Spleen (tissue), 11 donors: ENCODE measurements around the gene C2CD2L. TPM values are rescaled to one million over a fixed set of nuclear protein-coding genes. Genes with fewer than 3 reads are reported as not detected.

Source experiments
- DNase-seq: peaks from one replicate; pipeline ENCODE4 v3.0.0-alpha.2; 2020
- H3K27ac ChIP-seq, 8 donors: fragments of 200-600 bp; sonication (generic) in 7 of 8; 1 replicate in 4 of 8; 2 replicates in 4 of 8; pipeline versions ENCODE4 v1.5.0 to v1.8.0; 2016 to 2021; ENCODE audit warnings: inconsistent platforms in 4 of 8, mild to moderate bottlenecking in 4 of 8, moderate library complexity in 1 of 8
- H3K27me3 ChIP-seq, 7 donors: fragments of 200-600 bp; sonication (generic) in 6 of 7; replicated peaks in 1 of 7; 1 replicate in 4 of 7; 2 replicates in 3 of 7; pipeline versions ENCODE4 v1.5.0 to v1.8.0; 2016 to 2021; ENCODE audit warnings: inconsistent platforms in 3 of 7, mild to moderate bottlenecking in 1 of 7
- H3K36me3 ChIP-seq, 6 donors: fragments of 200-600 bp; sonication (generic) in 5 of 6; 1 replicate in 4 of 6; 2 replicates in 2 of 6; pipeline versions ENCODE4 v1.5.0 to v1.8.0; 2016 to 2021; ENCODE audit warnings: inconsistent platforms in 2 of 6
- H3K4me1 ChIP-seq, 6 donors: fragments of 200-600 bp; sonication (generic) in 5 of 6; 1 replicate in 3 of 6; 2 replicates in 3 of 6; pipeline versions ENCODE4 v1.5.0 to v1.8.0; 2016 to 2021; ENCODE audit warnings: inconsistent platforms in 3 of 6
- H3K4me3 ChIP-seq, 8 donors: fragments of 200-600 bp; sonication (generic) in 7 of 8; 1 replicate in 4 of 8; 2 replicates in 4 of 8; pipeline versions ENCODE4 v1.5.0 to v1.8.0; 2016 to 2021; ENCODE audit warnings: inconsistent platforms in 4 of 8, mild to moderate bottlenecking in 4 of 8, moderate library complexity in 2 of 8
- H3K9me3 ChIP-seq, 8 donors: fragments of 200-600 bp; sonication (generic) in 7 of 8; 1 replicate in 4 of 8; 2 replicates in 4 of 8; pipeline versions ENCODE4 v1.5.0 to v1.8.0; 2016 to 2021; ENCODE audit warnings: inconsistent platforms in 4 of 8
- POLR2A ChIP-seq, 3 donors: fragments of 450-650 bp; IDR thresholded peaks; one replicate each; pipeline ENCODE4 v1.5.1; 2017; ENCODE audit warnings: antibody characterized with exemption in 3 of 3, mild to moderate bottlenecking in 1 of 3
- POLR2AphosphoS5 ChIP-seq, 3 donors: sonication (generic); formaldehyde crosslinking; IDR thresholded peaks; one replicate each; pipeline ENCODE4 v1.5.1; 2017; ENCODE audit warnings: antibody characterized with exemption in 3 of 3
- WGBS, 5 donors: extraction: QIAGEN DNeasy Blood & Tissue Kit in 3 of 5; methylation state at CpG; one replicate each; pipeline versions ENCODE4 v1.1.5 to v1.1.7; 2013 to 2018; 5-methylcytosine and 5-hydroxymethylcytosine counted together
- intact Hi-C: fragments of 100-400 bp; cut with DNase I; formaldehyde crosslinking; loops from one replicate; pipeline ENCODE4 v1.15.0; 2023; ENCODE audit warnings: low total_unique reads
- polyA plus RNA-seq, 3 donors: library from polyadenylated mRNA; stranded (reverse); fragments of 200-250 nt; gene quantifications; one replicate each; pipeline ENCODE4 v1.2.1, GENCODE V29; 2013
- total RNA-seq, 7 donors: library from RNA; depleted of rRNA in 3 of 7; stranded (reverse); fragments of >200 nt in 3 of 7; fragmentation: NEBNext Ultra II Directional in 4 of 7; extraction: Animal tissue kit (Norgen Biotek cat#: 25700) in 4 of 7; gene quantifications; one replicate each; pipeline versions ENCODE4 v1.1.0 to v1.2.1, GENCODE V29; 2016 to 2021
- TF ChIP-seq, protein P1 (sequence below), 11 experiments: fragments of 200-600 bp in 7 of 11; fragments of 450-650 bp in 4 of 11; sonication (generic) in 4 of 11; IDR thresholded peaks in 8 of 11; conservative IDR thresholded peaks in 3 of 11; 1 replicate in 7 of 11; 2 replicates in 4 of 11; pipeline versions ENCODE4 v1.4.0 to v1.8.0; 2016 to 2021; ENCODE audit warnings: antibody characterized with exemption in 11 of 11, inconsistent platforms in 4 of 11, mild to moderate bottlenecking in 1 of 11
- donor health status: healthy with polysubstance abuse.
- donor health status: DM: no; HTN: no; CAD: no; lungs with moderate emphysema.
- donor health status: DM: no; HTN: no; CAD: no.
- donor health status: Bipolar disorder and iron deficiency.
- donor health status: healthy.
- donor health status: DM: no; HTN: no; CAD: no.
- donor health status: DM: yes; HTN: yes; CAD: no.

Gene C2CD2L
- total and polyA plus RNA-seq, 10 donors, result 5.8 to 19.6 (median 15.7) TPM

GRCh38 chr11:119167933-119168332 lies 60.8 kb downstream of the C2CD2L start:
- Histone ChIP-seq H3K4me1 (peaks cover 3 to 31% (median 17%) of the 10 kb centered on the region in 6 donors), H3K4me3 (peak overlapping the region in 1 of 8 donors; percentile 94), H3K27me3 (no peaks in the 10 kb centered on the region), H3K27ac (peak overlapping the region in 7 of 8 donors; percentile 91 to 99 (median 95)), H3K36me3 (peaks cover 0 to 10% (median 0%) of the 10 kb centered on the region in 6 donors), H3K9me3 (no peaks in the 10 kb centered on the region)
- intact Hi-C loops, result no loop called here
- 68 to 81% (median 73%) methylated on average over 6 of the region's 6 CpGs for WGBS, 5 donors
- no peak for DNase-seq
- TF ChIP-seq POLR2AphosphoS5 (IDR thresholded peaks at IDR 0.05), result no peak
- TF ChIP-seq, protein P1, sequence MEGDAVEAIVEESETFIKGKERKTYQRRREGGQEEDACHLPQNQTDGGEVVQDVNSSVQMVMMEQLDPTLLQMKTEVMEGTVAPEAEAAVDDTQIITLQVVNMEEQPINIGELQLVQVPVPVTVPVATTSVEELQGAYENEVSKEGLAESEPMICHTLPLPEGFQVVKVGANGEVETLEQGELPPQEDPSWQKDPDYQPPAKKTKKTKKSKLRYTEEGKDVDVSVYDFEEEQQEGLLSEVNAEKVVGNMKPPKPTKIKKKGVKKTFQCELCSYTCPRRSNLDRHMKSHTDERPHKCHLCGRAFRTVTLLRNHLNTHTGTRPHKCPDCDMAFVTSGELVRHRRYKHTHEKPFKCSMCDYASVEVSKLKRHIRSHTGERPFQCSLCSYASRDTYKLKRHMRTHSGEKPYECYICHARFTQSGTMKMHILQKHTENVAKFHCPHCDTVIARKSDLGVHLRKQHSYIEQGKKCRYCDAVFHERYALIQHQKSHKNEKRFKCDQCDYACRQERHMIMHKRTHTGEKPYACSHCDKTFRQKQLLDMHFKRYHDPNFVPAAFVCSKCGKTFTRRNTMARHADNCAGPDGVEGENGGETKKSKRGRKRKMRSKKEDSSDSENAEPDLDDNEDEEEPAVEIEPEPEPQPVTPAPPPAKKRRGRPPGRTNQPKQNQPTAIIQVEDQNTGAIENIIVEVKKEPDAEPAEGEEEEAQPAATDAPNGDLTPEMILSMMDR (IDR thresholded peaks at IDR 0.05 in 8 of 11, conservative IDR thresholded peaks at IDR 0.05 in 3 of 11), result no peak
- no peak for TF ChIP-seq POLR2A (IDR thresholded peaks at IDR 0.05)

Other genes starting within 250 kb of the C2CD2L start
- 10 to 100 TPM; 25.0 to 66.6 (median 33.2) TPM for gene CXCR5, start 223.5 kb upstream of the C2CD2L start, total RNA-seq
- 10 to 100 TPM; 35.4 to 50.7 (median 39.6) TPM for gene CXCR5, start 223.5 kb upstream of the C2CD2L start, polyA plus RNA-seq
- 10 to 100 TPM; 19.8 to 58.0 (median 39.0) TPM for gene BCL9L, start 181.4 kb upstream of the C2CD2L start, total RNA-seq
- gene BCL9L, start 181.4 kb upstream of the C2CD2L start, polyA plus RNA-seq, result 10 to 100 TPM in 1 of 3 donors, 1 to 10 TPM in 2; 2.5 to 14.2 (median 2.6) TPM
- not detected for gene UPK2, start 151.0 kb upstream of the C2CD2L start, total RNA-seq
- under 1 TPM in 2 of 3 donors, not detected in 1; 0.09 to 0.13 TPM for gene UPK2, start 151.0 kb upstream of the C2CD2L start, polyA plus RNA-seq
- not detected for gene FOXR1, start 135.6 kb upstream of the C2CD2L start, total RNA-seq
- gene FOXR1, start 135.6 kb upstream of the C2CD2L start, polyA plus RNA-seq, result not detected
- 10 to 100 TPM; 39.2 to 86.2 (median 66.7) TPM for gene CENATAC, start 109.2 kb upstream of the C2CD2L start, total RNA-seq
- gene CENATAC, start 109.2 kb upstream of the C2CD2L start, polyA plus RNA-seq, result 10 to 100 TPM; 27.0 to 80.8 (median 44.1) TPM
- gene RPS25, start 89.0 kb upstream of the C2CD2L start, total RNA-seq, result 1,000 to 10,000 TPM in 6 of 7 donors, 100 to 1,000 TPM in 1; 945 to 1,264 (median 1,141) TPM
- 1,000 to 10,000 TPM; 4,407 to 5,214 (median 4,978) TPM for gene RPS25, start 89.0 kb upstream of the C2CD2L start, polyA plus RNA-seq
- gene TRAPPC4, start 88.6 kb upstream of the C2CD2L start, total RNA-seq, result 10 to 100 TPM; 43.0 to 61.8 (median 54.4) TPM
- 10 to 100 TPM; 33.1 to 53.0 (median 47.6) TPM for gene TRAPPC4, start 88.6 kb upstream of the C2CD2L start, polyA plus RNA-seq
- gene SLC37A4, start 76.5 kb upstream of the C2CD2L start, total RNA-seq, result 10 to 100 TPM in 6 of 7 donors, 1 to 10 TPM in 1; 9.9 to 26.0 (median 15.9) TPM
- gene SLC37A4, start 76.5 kb upstream of the C2CD2L start, polyA plus RNA-seq, result 10 to 100 TPM in 2 of 3 donors, 1 to 10 TPM in 1; 8.2 to 12.6 (median 10.1) TPM
- 100 to 1,000 TPM in 3 of 7 donors, 10 to 100 TPM in 4; 48.2 to 131 (median 80.8) TPM for gene HYOU1, start 50.1 kb upstream of the C2CD2L start, total RNA-seq
- 10 to 100 TPM; 12.3 to 22.7 (median 15.5) TPM for gene HYOU1, start 50.1 kb upstream of the C2CD2L start, polyA plus RNA-seq
- 10 to 100 TPM; 30.1 to 48.7 (median 44.8) TPM for gene VPS11, start 39.5 kb upstream of the C2CD2L start, total RNA-seq
- 10 to 100 TPM; 41.8 to 66.7 (median 42.4) TPM for gene VPS11, start 39.5 kb upstream of the C2CD2L start, polyA plus RNA-seq
- gene HMBS, start 22.5 kb upstream of the C2CD2L start, total RNA-seq, result 10 to 100 TPM in 6 of 7 donors, 1 to 10 TPM in 1; 7.4 to 42.6 (median 14.1) TPM
- gene HMBS, start 22.5 kb upstream of the C2CD2L start, polyA plus RNA-seq, result 10 to 100 TPM; 22.8 to 42.0 (median 23.3) TPM
- gene DPAGT1, start 5.5 kb upstream of the C2CD2L start, total RNA-seq, result 10 to 100 TPM; 27.7 to 58.9 (median 37.3) TPM
- gene DPAGT1, start 5.5 kb upstream of the C2CD2L start, polyA plus RNA-seq, result 10 to 100 TPM; 20.7 to 28.9 (median 26.4) TPM
- gene HINFP, start 14.2 kb downstream of the C2CD2L start, total RNA-seq, result 10 to 100 TPM; 30.4 to 40.7 (median 34.3) TPM
- 10 to 100 TPM; 12.8 to 19.6 (median 13.4) TPM for gene HINFP, start 14.2 kb downstream of the C2CD2L start, polyA plus RNA-seq
- gene ABCG4, start 41.7 kb downstream of the C2CD2L start, total RNA-seq, result under 1 TPM in 4 of 7 donors, not detected in 3; 0.17 to 0.32 (median 0.23) TPM
- under 1 TPM in 2 of 3 donors, not detected in 1; 0.03 to 0.06 TPM for gene ABCG4, start 41.7 kb downstream of the C2CD2L start, polyA plus RNA-seq
- gene NLRX1, start 61.4 kb downstream of the C2CD2L start, total RNA-seq, result 10 to 100 TPM; 13.2 to 18.7 (median 15.4) TPM
- 10 to 100 TPM in 1 of 3 donors, 1 to 10 TPM in 2; 3.6 to 10.6 (median 5.3) TPM for gene NLRX1, start 61.4 kb downstream of the C2CD2L start, polyA plus RNA-seq
- not detected for gene NHERF4, start 78.1 kb downstream of the C2CD2L start, total RNA-seq
- gene NHERF4, start 78.1 kb downstream of the C2CD2L start, polyA plus RNA-seq, result under 1 TPM in 1 of 3 donors, not detected in 2; 0.12 TPM
- 10 to 100 TPM; 41.0 to 56.3 (median 48.9) TPM for gene CBL, start 99.0 kb downstream of the C2CD2L start, total RNA-seq
- gene CBL, start 99.0 kb downstream of the C2CD2L start, polyA plus RNA-seq, result 10 to 100 TPM in 1 of 3 donors, 1 to 10 TPM in 2; 9.4 to 10.1 (median 9.5) TPM
- 100 to 1,000 TPM in 4 of 7 donors, 10 to 100 TPM in 3; 24.2 to 612 (median 139) TPM for gene MCAM, start 209.8 kb downstream of the C2CD2L start, total RNA-seq
- gene MCAM, start 209.8 kb downstream of the C2CD2L start, polyA plus RNA-seq, result 10 to 100 TPM; 10.3 to 19.3 (median 12.2) TPM
- 10 to 100 TPM; 13.6 to 18.2 (median 16.5) TPM for gene RNF26, start 227.2 kb downstream of the C2CD2L start, total RNA-seq
- 10 to 100 TPM in 2 of 3 donors, 1 to 10 TPM in 1; 8.6 to 13.2 (median 10.0) TPM for gene RNF26, start 227.2 kb downstream of the C2CD2L start, polyA plus RNA-seq
- gene C1QTNF5, start 233.5 kb downstream of the C2CD2L start, total RNA-seq, result 10 to 100 TPM; 21.3 to 55.0 (median 35.8) TPM
- 10 to 100 TPM; 10.3 to 29.0 (median 20.2) TPM for gene C1QTNF5, start 233.5 kb downstream of the C2CD2L start, polyA plus RNA-seq
- gene MFRP, start 239.4 kb downstream of the C2CD2L start, total RNA-seq, result under 1 TPM in 1 of 7 donors, not detected in 6; 0.16 TPM
- gene MFRP, start 239.4 kb downstream of the C2CD2L start, polyA plus RNA-seq, result under 1 TPM; 0.02 to 0.03 (median 0.02) TPM